SK-N-SH treated with all-trans-retinoic acid at 6 μM for 48 hours (cell line): ENCODE data around the gene RER1.

Source experiments
- ATAC-seq: fragments of 200-7000 bp; cut with Tn5 transposase; 3 replicates; pipeline ENCODE4 v1.9.1; 2020; ENCODE audit warnings: mild to moderate bottlenecking, moderate library complexity
- ARNTL ChIP-seq: fragments of 450-650 bp; formaldehyde crosslinking; IDR thresholded peaks from 2 replicates; pipeline ENCODE4 v1.5.0; 2020; ENCODE audit warnings: low read depth, mild to moderate bottlenecking, moderate library complexity, borderline replicate concordance
- CSDC2 ChIP-seq: fragments of 250-450 bp; sonication (Bioruptor Pico); IDR thresholded peaks from 2 replicates; pipeline ENCODE4 v1.5.0; 2020; ENCODE audit warnings: mild to moderate bottlenecking, moderate library complexity
- ESRRG ChIP-seq: fragments of 250-450 bp; sonication (Bioruptor Pico); IDR thresholded peaks from 2 replicates; pipeline ENCODE4 v1.6.1; 2021; ENCODE audit warnings: mild to moderate bottlenecking
- GLIS3 ChIP-seq: fragments of 250-450 bp; sonication (Bioruptor Pico); IDR thresholded peaks from 2 replicates; pipeline ENCODE4 v1.5.0; 2020; ENCODE audit warnings: mild to moderate bottlenecking, moderate library complexity
- ISL1 ChIP-seq: fragments of 250-450 bp; sonication (Bioruptor Pico); IDR thresholded peaks from 2 replicates; pipeline ENCODE4 v2.1.2; 2022; ENCODE audit warnings: mild to moderate bottlenecking, moderate library complexity
- PPARA ChIP-seq: fragments of 250-450 bp; sonication (Bioruptor Pico); IDR thresholded peaks from 2 replicates; pipeline ENCODE4 v1.5.0; 2020; ENCODE audit warnings: mild to moderate bottlenecking, borderline replicate concordance
- RARB ChIP-seq: fragments of 250-450 bp; sonication (Bioruptor Pico); IDR thresholded peaks from 2 replicates; pipeline ENCODE4 v1.8.0; 2021; ENCODE audit warnings: mild to moderate bottlenecking, moderate library complexity
- SNAI2 ChIP-seq: fragments of 250-450 bp; sonication (Bioruptor Pico); IDR thresholded peaks from 2 replicates; pipeline ENCODE4 v1.5.0; 2020; ENCODE audit warnings: mild to moderate bottlenecking, moderate library complexity
- TCF4 ChIP-seq: fragments of 250-450 bp; sonication (Bioruptor Pico); IDR thresholded peaks from 2 replicates; pipeline ENCODE4 v1.8.0; 2021; ENCODE audit warnings: mild to moderate bottlenecking, moderate library complexity, borderline replicate concordance
- TOX ChIP-seq: fragments of 250-450 bp; sonication (Bioruptor Pico); IDR thresholded peaks from 2 replicates; pipeline ENCODE4 v1.8.0; 2021; ENCODE audit warnings: mild to moderate bottlenecking, moderate library complexity, borderline replicate concordance
- ZC3H10 ChIP-seq: fragments of 250-450 bp; sonication (Bioruptor Pico); IDR thresholded peaks from 2 replicates; pipeline ENCODE4 v1.5.1; 2021; ENCODE audit warnings: mild to moderate bottlenecking, moderate library complexity
- ZFP3 ChIP-seq: fragments of 250-450 bp; sonication (Bioruptor Pico); IDR thresholded peaks from 2 replicates; pipeline ENCODE4 v1.5.0; 2020; ENCODE audit warnings: mild to moderate bottlenecking, moderate library complexity
- ZFP30 ChIP-seq: fragments of 450-650 bp; formaldehyde crosslinking; IDR thresholded peaks from 2 replicates; pipeline ENCODE4 v1.5.0; 2022; ENCODE audit warnings: mild to moderate bottlenecking, moderate library complexity
- ZNF8 ChIP-seq: fragments of 450-650 bp; formaldehyde crosslinking; IDR thresholded peaks from 2 replicates; pipeline ENCODE4 v1.5.0; 2020; ENCODE audit warnings: mild to moderate bottlenecking, moderate library complexity
- TF ChIP-seq, protein P1 (sequence below): fragments of 250-450 bp; sonication (Bioruptor Pico); IDR thresholded peaks from 2 replicates; pipeline ENCODE4 v1.5.0; 2020; ENCODE audit warnings: mild to moderate bottlenecking, moderate library complexity
- TF ChIP-seq, protein P2 (sequence below): fragments of 250-450 bp; sonication (Bioruptor Pico); IDR thresholded peaks from 2 replicates; pipeline ENCODE4 v1.5.1; 2020; ENCODE audit warnings: low read depth, mild to moderate bottlenecking, moderate library complexity
- TF ChIP-seq, protein P3 (sequence below): fragments of 250-450 bp; sonication (Bioruptor Pico); IDR thresholded peaks from 2 replicates; pipeline ENCODE4 v1.8.0; 2021; ENCODE audit warnings: low read depth, mild to moderate bottlenecking, moderate library complexity, borderline replicate concordance
- TF ChIP-seq, protein P4 (sequence below): fragments of 250-450 bp; sonication (Bioruptor Pico); IDR thresholded peaks from 2 replicates; pipeline ENCODE4 v1.8.0; 2020; ENCODE audit warnings: mild to moderate bottlenecking, moderate library complexity, borderline replicate concordance

Gene RER1

DNA sequence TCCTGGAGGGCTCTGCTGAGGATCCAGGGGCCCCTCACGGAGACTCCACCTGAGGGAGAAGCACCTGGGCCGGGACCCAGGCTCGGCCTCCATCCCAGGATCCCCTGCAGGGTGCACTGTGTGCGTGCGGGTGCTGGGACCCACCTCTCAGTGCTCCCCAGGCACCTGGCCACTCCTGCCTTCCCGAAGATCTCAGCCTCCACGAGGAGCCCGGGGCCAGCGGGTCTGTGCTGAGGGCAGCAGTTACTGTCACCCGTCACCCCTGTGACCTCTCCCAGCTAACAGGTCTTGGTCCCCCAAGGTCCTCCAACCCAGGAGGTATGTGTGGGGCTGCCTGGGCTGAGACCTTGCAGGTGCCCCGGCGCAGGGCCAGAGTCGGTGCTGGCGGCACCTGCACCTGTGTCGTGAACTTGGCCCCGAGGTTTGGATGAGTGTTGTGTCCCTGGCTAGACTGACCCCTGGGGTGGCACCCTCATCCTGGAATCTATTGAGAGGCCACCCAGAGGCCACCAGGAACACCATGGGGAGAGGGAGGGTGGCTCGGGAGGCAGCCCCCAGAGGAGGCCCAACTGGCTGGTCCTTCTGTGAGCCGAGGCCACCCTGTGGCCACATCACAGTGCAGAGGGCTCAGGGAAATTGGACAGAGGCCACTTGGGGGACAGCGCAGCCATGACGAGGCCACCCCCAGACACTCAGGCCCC is 17.9 kb upstream of the RER1 start (continued):
- TF ChIP-seq, protein P1, sequence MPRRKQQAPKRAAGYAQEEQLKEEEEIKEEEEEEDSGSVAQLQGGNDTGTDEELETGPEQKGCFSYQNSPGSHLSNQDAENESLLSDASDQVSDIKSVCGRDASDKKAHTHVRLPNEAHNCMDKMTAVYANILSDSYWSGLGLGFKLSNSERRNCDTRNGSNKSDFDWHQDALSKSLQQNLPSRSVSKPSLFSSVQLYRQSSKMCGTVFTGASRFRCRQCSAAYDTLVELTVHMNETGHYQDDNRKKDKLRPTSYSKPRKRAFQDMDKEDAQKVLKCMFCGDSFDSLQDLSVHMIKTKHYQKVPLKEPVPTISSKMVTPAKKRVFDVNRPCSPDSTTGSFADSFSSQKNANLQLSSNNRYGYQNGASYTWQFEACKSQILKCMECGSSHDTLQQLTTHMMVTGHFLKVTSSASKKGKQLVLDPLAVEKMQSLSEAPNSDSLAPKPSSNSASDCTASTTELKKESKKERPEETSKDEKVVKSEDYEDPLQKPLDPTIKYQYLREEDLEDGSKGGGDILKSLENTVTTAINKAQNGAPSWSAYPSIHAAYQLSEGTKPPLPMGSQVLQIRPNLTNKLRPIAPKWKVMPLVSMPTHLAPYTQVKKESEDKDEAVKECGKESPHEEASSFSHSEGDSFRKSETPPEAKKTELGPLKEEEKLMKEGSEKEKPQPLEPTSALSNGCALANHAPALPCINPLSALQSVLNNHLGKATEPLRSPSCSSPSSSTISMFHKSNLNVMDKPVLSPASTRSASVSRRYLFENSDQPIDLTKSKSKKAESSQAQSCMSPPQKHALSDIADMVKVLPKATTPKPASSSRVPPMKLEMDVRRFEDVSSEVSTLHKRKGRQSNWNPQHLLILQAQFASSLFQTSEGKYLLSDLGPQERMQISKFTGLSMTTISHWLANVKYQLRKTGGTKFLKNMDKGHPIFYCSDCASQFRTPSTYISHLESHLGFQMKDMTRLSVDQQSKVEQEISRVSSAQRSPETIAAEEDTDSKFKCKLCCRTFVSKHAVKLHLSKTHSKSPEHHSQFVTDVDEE (CRISPR knock-in tag), result no peak

DNA sequence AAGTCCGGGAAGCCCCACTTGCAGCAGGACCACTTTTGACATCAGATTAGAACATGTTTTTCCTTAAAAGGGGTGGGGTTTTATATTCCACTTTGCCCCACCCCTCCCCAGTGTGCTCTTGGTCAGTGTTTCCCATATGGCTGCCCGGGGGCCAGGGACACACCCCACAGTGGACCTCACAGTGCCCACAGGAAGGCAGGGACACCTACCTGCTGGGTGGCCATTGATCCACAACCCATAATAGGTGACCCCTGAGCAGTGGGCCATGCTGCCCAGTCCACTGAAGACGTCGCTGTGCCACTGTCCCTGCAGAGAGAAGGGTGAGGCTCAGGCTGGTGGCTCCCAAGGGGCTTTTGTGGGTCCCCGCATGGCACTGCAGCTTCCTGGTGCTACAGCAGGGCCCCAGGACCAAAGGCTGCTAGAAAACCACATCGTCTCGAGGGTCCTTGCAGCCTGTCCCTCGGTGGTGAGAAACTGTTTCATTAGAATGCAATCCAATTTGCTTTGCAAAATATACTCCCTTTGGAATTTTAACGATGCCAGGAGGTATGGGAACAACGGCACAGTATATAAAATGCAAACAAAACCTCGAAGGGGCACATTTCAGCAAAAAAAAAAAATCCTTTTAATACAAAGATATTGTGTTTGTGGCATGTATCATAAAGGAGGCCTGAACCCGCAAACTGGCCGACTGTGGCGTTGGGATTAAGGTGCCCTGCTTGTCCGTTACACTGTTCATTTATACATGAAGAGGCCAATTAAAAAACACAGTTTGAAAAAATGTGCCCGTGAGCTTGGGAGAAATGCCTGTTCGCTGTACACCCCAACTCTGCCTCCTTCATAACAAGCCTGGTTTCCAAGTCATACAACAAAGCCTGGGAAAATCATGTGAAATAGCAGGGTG is 17.1 kb upstream of the RER1 start:
- ATAC-seq, result no peak; the same call in 2 of the 3 replicates
- TF ChIP-seq ZFP30 (CRISPR knock-in tag), result no peak
- TF ChIP-seq ZC3H10 (CRISPR knock-in tag), result no peak
- TF ChIP-seq, protein P2, sequence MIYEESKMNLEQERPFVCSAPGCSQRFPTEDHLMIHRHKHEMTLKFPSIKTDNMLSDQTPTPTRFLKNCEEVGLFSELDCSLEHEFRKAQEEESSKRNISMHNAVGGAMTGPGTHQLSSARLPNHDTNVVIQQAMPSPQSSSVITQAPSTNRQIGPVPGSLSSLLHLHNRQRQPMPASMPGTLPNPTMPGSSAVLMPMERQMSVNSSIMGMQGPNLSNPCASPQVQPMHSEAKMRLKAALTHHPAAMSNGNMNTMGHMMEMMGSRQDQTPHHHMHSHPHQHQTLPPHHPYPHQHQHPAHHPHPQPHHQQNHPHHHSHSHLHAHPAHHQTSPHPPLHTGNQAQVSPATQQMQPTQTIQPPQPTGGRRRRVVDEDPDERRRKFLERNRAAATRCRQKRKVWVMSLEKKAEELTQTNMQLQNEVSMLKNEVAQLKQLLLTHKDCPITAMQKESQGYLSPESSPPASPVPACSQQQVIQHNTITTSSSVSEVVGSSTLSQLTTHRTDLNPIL (CRISPR knock-in tag), result no peak
- TF ChIP-seq, protein P3, sequence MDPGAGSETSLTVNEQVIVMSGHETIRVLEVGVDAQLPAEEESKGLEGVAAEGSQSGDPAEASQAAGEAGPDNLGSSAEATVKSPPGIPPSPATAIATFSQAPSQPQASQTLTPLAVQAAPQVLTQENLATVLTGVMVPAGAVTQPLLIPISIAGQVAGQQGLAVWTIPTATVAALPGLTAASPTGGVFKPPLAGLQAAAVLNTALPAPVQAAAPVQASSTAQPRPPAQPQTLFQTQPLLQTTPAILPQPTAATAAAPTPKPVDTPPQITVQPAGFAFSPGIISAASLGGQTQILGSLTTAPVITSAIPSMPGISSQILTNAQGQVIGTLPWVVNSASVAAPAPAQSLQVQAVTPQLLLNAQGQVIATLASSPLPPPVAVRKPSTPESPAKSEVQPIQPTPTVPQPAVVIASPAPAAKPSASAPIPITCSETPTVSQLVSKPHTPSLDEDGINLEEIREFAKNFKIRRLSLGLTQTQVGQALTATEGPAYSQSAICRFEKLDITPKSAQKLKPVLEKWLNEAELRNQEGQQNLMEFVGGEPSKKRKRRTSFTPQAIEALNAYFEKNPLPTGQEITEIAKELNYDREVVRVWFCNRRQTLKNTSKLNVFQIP, result no peak
- TF ChIP-seq, protein P4, sequence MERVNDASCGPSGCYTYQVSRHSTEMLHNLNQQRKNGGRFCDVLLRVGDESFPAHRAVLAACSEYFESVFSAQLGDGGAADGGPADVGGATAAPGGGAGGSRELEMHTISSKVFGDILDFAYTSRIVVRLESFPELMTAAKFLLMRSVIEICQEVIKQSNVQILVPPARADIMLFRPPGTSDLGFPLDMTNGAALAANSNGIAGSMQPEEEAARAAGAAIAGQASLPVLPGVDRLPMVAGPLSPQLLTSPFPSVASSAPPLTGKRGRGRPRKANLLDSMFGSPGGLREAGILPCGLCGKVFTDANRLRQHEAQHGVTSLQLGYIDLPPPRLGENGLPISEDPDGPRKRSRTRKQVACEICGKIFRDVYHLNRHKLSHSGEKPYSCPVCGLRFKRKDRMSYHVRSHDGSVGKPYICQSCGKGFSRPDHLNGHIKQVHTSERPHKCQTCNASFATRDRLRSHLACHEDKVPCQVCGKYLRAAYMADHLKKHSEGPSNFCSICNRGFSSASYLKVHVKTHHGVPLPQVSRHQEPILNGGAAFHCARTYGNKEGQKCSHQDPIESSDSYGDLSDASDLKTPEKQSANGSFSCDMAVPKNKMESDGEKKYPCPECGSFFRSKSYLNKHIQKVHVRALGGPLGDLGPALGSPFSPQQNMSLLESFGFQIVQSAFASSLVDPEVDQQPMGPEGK, result no peak
- no peak for TF ChIP-seq ISL1 (CRISPR knock-in tag)
- TF ChIP-seq TCF4, result no peak
- no peak for TF ChIP-seq TOX
- TF ChIP-seq, protein P1 (CRISPR knock-in tag), result no peak
- no peak for TF ChIP-seq ZNF8 (CRISPR knock-in tag)
- no peak for TF ChIP-seq RARB (CRISPR knock-in tag)
- no peak for TF ChIP-seq GLIS3
- TF ChIP-seq CSDC2 (CRISPR knock-in tag), result no peak
- TF ChIP-seq ZFP3 (CRISPR knock-in tag), result no peak
- no peak for TF ChIP-seq ESRRG (CRISPR knock-in tag)
- no peak for TF ChIP-seq SNAI2
- TF ChIP-seq ARNTL (CRISPR knock-in tag), result no peak
- TF ChIP-seq PPARA, result no peak
